Small intestine (tissue), 7 donors: ENCODE measurements around the gene OXT. TPM values are rescaled to one million over a fixed set of nuclear protein-coding genes. Genes with fewer than 3 reads are reported as not detected.
"Not testable (repeated sequence)": the region's sequence is repeated elsewhere in the genome, so short reads cannot be mapped to it uniquely, and the experiment has no call there.

Source experiments
- DNase-seq, 2 donors: peaks; one replicate each; pipeline versions ENCODE4 v3.0.0 to v3.0.0-alpha.2; 2013
- FAIRE-seq: peaks from 2 replicates; lab custom pipeline; 2012; peaks lifted over from hg19 to GRCh38; lab: Jason Lieb, UNC
- H3K27ac ChIP-seq, 3 donors: one replicate each; pipeline ENCODE4 v1.5.1; 2013; ENCODE audit warnings: low read length in 2 of 3, mild to moderate bottlenecking in 2 of 3, control low read depth in 1 of 3, inconsistent platforms in 1 of 3, low read depth in 1 of 3, moderate library complexity in 1 of 3
- H3K27me3 ChIP-seq, 3 donors: one replicate each; pipeline ENCODE4 v1.6.1; 2013; ENCODE audit warnings: low read length in 3 of 3, inconsistent platforms in 1 of 3; ENCODE audit not compliant: control insufficient read depth in 3 of 3, insufficient read depth in 3 of 3
- H3K36me3 ChIP-seq, 3 donors: one replicate each; pipeline ENCODE4 v1.6.1; 2013; ENCODE audit warnings: low read length in 3 of 3, inconsistent platforms in 1 of 3, low read depth in 1 of 3, mild to moderate bottlenecking in 1 of 3, moderate library complexity in 1 of 3; ENCODE audit not compliant: control insufficient read depth in 3 of 3, insufficient read depth in 2 of 3
- H3K4me1 ChIP-seq, 3 donors: one replicate each; pipeline ENCODE4 v1.6.1; 2013; ENCODE audit warnings: low read length in 2 of 3, inconsistent platforms in 1 of 3, low read depth in 1 of 3, mild to moderate bottlenecking in 1 of 3, moderate library complexity in 1 of 3; ENCODE audit not compliant: control insufficient read depth in 3 of 3, insufficient read depth in 2 of 3
- H3K4me3 ChIP-seq, 3 donors: one replicate each; pipeline ENCODE4 v1.5.1; 2013; ENCODE audit warnings: low read length in 3 of 3, control low read depth in 1 of 3, inconsistent platforms in 1 of 3, low read depth in 1 of 3, mild to moderate bottlenecking in 1 of 3, moderate library complexity in 1 of 3
- H3K9me3 ChIP-seq, 2 donors: one replicate each; pipeline ENCODE4 v1.6.1; 2013; ENCODE audit warnings: low read depth in 1 of 2, low read length in 1 of 2; ENCODE audit not compliant: control insufficient read depth in 2 of 2, insufficient read depth in 1 of 2
- WGBS, 3 donors: extraction: QIAGEN DNeasy Blood & Tissue Kit; methylation state at CpG; one replicate each; pipeline ENCODE4 v1.1.7; 2013; 5-methylcytosine and 5-hydroxymethylcytosine counted together
- polyA plus RNA-seq, 4 donors: library from polyadenylated mRNA; stranded (reverse) in 3 of 4; unstranded in 1 of 4; fragments of 200-250 nt in 3 of 4; fragments of 120-200 nt in 1 of 4; gene quantifications; one replicate each; pipeline versions ENCODE4 v1.2.1 to v1.2.3, GENCODE V29; 2013
- donor health status: healthy with polysubstance abuse.
- donor health status: control.
- donor health status: control.
- donor health status: Bipolar disorder and iron deficiency.
- donor health status: healthy.

The OXT gene
- polyA plus RNA-seq, 4 donors = 2.7 to 45.8 (median 20.9) TPM

DNA sequence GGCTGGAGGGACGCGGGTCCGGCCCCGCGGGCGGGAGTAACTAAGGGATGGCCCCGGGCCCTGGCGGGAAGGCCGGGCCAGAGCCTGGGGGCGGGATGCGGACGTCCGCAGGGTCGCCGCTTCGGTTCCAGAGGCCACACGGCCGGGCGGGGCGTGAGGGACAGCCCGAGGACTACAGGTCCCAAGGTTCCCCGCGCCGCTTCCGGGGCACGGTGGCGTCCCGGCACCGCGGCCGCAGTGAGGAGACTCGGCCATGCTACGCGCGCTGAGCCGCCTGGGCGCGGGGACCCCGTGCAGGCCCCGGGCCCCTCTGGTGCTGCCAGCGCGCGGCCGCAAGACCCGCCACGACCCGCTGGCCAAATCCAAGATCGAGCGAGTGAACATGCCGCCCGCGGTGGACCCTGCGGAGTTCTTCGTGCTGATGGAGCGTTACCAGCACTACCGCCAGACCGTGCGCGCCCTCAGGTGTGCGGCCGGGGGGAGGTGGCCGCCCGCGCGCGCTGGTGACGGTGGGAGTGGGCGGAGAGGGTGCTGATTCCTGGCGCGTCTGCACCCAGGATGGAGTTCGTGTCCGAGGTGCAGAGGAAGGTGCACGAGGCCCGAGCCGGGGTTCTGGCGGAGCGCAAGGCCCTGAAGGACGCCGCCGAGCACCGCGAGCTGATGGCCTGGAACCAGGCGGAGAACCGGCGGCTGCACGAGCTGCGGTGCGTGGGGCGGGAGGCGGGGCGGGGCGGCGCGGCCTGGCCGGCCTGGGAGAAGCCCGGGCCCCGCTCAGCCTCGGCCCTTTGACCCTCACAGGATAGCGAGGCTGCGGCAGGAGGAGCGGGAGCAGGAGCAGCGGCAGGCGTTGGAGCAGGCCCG lies 25.4 kb upstream of the OXT start, which contains the start of gene MRPS26:
TSS of gene MRPS26 (plus strand) at position 237 of the 861 bp plus-strand sequence. CDS start at position 254, 17 bp downstream.
- Histone ChIP-seq H3K4me1 (peaks cover 0 to 9% (median 0%) of the 10 kb centered on the region in 3 donors), H3K27me3 (no peaks in the 10 kb centered on the region), H3K9me3 (no peaks in the 10 kb centered on the region), H3K27ac (peak within 1 kb of the TSS; percentile 68 to 95 (median 92)), H3K36me3 (peaks cover 2 to 36% (median 5%) of the 10 kb centered on the region in 3 donors), H3K4me3 (peak within 1 kb of the TSS; percentile 70 to 84 (median 79))
- DNase-seq (peak; percentile 91 to 97), FAIRE-seq (no peak)
- WGBS, 3 donors = 0 to 1% (median 1%) methylated on average over 88 to 104 of the region's 104 CpGs

DNA sequence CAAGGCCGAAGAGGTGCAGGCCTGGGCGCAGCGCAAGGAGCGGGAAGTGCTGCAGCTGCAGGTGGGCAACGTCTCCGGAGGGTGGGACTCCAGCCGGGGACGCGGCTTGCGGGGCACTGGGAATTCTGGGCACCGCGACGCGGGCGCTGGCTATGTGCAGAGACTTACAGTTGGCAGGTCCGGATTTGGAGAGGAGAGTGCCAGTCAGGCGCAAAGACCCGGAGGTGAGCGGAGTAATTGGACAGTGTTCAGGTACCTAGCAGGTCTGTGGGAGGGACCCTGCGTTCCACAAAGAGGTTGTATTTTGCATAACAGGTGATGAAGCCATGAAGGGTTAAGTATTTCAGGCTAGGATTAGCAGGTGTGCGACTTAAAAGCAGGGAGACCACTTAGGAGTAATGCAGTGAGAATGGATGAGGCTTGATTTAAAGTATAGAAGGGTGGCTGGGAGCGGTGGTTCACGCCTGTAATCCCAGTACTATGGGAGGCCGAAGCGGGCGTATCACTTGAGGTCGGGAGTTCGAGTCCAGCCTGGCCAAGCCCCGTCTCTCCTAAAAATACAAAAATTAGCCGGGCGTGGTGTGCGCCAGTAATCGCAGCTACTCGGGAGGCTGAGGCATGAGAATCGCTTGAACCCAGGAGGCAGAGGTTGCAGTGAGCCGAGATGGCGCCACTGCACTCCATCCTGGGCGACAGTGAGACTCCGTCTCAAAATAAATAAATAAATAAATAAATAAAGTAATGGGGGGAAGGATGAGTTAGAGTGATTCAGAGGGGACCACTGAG lies 24.6 kb upstream of the OXT start:
- no peaks in the 10 kb centered on the region for H3K27me3 ChIP-seq
- H3K4me1 ChIP-seq = peaks cover 0 to 4% (median 0%) of the 10 kb centered on the region in 3 donors
- H3K36me3 ChIP-seq = peaks cover 2 to 37% (median 5%) of the 10 kb centered on the region in 3 donors
- FAIRE-seq (no peak), DNase-seq (peak in 1 of 2 donors; percentile 43)
- H3K4me3 ChIP-seq = peak overlapping the region; percentile 60 to 79 (median 70)
- H3K9me3 ChIP-seq = no peaks in the 10 kb centered on the region
- H3K27ac ChIP-seq = peak overlapping the region; percentile 30 to 74 (median 59)
- 24 to 38% (median 27%) methylated on average over 39 of the region's 39 CpGs for WGBS, 3 donors

DNA sequence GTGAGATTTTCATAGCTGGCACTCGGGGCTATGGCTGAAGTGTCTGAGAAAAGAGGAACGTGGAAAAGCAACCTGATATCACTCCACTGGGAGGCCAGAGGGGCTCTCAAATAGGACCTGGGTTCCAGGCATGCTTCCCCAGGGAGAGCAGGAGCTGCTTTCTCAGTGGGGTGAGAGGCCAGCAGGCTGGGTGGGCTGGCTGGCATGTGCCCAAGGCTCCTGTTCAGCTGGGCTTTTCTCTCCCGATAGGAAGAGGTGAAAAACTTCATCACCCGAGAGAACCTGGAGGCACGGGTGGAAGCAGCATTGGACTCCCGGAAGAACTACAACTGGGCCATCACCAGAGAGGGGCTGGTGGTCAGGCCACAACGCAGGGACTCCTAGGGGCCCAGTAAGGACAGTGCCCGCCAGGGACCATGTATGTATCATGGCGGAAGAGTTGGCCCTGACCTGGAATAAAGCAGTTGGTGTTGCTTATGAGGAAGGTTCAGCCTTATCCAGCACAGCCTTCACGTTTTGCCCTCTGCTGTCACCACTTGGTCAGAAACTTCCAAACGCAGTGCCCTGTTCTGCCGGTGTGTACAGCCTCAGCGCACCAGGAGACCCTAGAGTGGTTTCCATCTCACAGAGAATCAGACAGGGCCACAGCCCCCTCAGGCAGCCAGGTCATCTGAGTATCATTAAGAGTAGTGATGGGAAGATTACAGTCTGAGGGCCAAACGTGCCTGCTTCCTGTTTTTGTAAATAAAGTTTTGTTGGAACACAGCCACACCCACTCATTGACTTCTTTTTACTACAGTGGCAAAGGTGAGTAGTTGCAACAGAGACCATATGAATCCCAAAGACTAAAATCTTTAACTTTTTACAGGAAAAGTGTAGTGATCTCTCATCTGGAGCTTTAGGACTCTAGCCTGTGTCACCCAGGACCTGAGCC lies 23.7 kb upstream of the OXT start:
- FAIRE-seq (no peak), DNase-seq (peak in 1 of 2 donors; percentile 12)
- WGBS, 3 donors = 84 to 87% (median 87%) methylated on average over 14 of the region's 14 CpGs
- H3K9me3 ChIP-seq = no peaks in the 10 kb centered on the region
- H3K36me3 ChIP-seq = peaks cover 2 to 35% (median 5%) of the 10 kb centered on the region in 3 donors
- H3K4me1 ChIP-seq = peaks cover 0 to 2% (median 0%) of the 10 kb centered on the region in 3 donors
- H3K27me3 ChIP-seq = no peaks in the 10 kb centered on the region
- no peak overlapping the region for H3K27ac ChIP-seq
- H3K4me3 ChIP-seq = no peak overlapping the region

DNA sequence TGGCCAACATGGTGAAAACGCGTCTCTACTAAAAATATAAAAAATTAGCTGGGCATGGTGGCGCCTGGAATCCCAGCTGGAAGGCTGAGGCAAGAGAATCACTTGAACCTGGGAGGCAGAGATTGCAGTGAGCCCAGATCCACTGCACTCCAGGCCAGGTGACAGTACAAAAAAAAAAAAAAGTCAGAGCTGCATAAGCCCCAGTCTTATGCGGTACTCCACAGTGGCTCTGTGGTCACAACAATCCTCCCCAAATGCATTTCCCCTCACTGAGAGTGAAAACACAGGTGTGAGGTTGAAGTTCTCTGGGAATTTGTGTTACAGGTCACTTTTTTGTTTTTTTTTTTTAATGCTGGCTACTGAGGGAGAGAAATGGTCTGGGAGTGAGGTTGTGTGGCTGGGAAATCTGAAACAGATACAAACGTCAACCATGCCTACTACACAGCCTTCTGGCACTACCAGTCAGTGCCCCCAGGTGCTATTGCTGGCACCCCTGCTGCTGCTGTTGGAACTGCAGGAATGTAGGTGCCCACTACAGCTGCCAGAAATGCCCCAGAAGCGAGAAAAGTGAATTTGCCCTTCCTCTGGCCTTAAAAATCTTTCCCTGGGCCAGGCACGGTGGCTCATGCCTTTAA lies 19.9 kb upstream of the OXT start:
- no peak for DNase-seq
- no peaks in the 10 kb centered on the region for H3K9me3 ChIP-seq

DNA sequence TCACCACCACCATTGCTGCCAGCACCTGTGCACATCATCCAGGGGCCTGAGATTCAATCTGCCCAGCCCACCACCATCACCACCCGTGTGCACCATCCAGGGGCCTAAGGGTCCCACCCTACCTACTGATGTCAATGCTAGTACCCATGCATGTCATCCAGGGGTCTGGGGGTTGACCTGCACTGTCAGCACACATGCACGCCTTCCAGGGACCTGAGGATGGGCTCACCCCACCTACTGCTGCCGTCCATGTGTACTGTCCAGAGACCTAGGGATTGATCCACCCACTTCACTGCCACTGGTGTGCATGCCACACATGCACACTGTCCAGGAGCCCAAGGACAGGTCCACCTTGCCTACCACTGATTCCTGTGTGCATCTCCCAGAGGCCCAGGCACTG lies 11.9 kb upstream of the OXT start:
- H3K27ac ChIP-seq = no peak overlapping the region
- no peak for FAIRE-seq
- DNase-seq = no peak
- WGBS, 3 donors = 90 to 98% (median 97%) methylated on average over 3 of the region's 3 CpGs
- no peaks in the 10 kb centered on the region for H3K4me1 ChIP-seq
- no peaks in the 10 kb centered on the region for H3K36me3 ChIP-seq
- no peaks in the 10 kb centered on the region for H3K27me3 ChIP-seq
- H3K9me3 ChIP-seq = no peaks in the 10 kb centered on the region
- no peak overlapping the region for H3K4me3 ChIP-seq

More for the DNA sequence above, 19.9 kb upstream of the OXT start:
- Histone ChIP-seq H3K27ac (no peak overlapping the region), H3K4me1 (peaks cover 0 to 2% (median 0%) of the 10 kb centered on the region in 3 donors), H3K4me3 (no peak overlapping the region), H3K27me3 (no peaks in the 10 kb centered on the region), H3K36me3 (peaks cover 2 to 35% (median 5%) of the 10 kb centered on the region in 3 donors)
- FAIRE-seq = no peak
- WGBS, 3 donors = 60 to 69% (median 63%) methylated on average over 7 of the region's 7 CpGs

DNA sequence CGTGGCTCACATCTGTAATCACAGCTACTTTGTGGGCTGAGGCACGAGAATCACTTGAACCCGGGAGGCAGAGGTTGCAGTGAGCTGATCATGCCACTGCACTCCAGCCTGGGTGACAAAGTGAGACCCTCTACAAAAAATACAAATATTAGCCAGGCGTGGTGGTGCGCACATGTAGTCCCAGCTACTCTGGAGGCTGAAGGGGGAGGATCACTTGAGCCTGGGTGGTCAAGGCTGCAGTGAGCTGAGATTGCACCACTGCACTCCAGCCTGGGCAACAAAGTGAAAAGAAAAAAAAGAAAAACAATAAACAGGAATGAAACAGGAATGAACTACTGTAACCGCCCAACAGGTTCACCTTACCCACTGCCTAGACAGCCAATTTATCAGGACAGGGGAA lies 7.3 kb upstream of the OXT start:
- not testable (repeated sequence) for H3K9me3 ChIP-seq, H3K4me3 ChIP-seq, H3K36me3 ChIP-seq, DNase-seq, H3K27ac ChIP-seq, H3K4me1 ChIP-seq, H3K27me3 ChIP-seq, FAIRE-seq
- 80 to 82% (median 81%) methylated on average over 6 of the region's 6 CpGs for WGBS, 3 donors

DNA sequence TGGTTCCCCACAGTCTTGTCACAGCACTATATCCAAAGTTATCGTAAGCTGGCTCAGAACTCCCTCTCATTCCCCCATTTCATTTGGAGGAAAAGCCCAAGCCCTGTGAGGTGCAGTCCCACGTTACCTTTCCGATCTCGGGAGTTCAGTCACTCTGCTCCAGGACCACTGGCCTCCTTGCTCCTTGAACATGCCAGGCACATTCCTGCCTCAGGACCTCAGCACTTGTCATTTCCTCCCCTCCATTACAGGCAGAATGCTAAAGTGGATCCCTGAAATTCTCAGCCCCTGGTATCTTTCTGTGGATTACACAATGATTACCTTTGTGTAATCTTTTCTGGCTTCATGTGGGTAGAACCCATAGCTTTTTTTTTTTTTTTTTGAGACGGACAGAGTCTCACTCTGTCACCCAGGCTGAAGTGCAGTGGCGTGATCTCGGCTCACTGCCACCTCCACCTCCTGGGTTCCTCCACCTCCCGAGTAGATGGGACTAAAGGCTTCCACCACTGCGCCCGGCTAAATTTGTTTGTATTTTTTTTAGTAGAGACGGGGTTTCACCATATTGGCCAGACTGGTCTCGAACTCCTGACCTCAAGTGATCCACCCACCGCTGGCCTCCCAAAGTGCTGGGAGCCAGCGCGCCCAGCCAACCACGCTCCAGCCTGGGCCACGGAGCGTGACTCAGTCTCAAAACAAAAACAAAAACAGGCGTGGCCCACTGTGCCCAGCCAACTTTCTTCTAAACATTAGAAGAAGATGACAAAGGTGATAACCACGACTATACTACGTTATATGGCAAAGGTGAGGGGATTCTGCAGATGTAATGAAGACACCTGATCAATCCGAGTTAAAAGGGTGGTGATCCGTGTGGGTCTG lies 4.0 kb upstream of the OXT start:
- peaks cover 0 to 3% (median 2%) of the 10 kb centered on the region in 3 donors for H3K4me1 ChIP-seq

More for the DNA sequence above, 4.0 kb upstream of the OXT start:
- Histone ChIP-seq H3K27ac (no peak overlapping the region), H3K4me3 (no peak overlapping the region), H3K9me3 (no peaks in the 10 kb centered on the region), H3K27me3 (peaks cover 0 to 2% (median 0%) of the 10 kb centered on the region in 3 donors), H3K36me3 (peaks cover 0 to 4% (median 0%) of the 10 kb centered on the region in 3 donors)
- FAIRE-seq = no peak
- DNase-seq = no peak
- 75 to 81% (median 78%) methylated on average over 23 of the region's 23 CpGs for WGBS, 3 donors
